ENCODE results near the gene UNK.

DNA sequence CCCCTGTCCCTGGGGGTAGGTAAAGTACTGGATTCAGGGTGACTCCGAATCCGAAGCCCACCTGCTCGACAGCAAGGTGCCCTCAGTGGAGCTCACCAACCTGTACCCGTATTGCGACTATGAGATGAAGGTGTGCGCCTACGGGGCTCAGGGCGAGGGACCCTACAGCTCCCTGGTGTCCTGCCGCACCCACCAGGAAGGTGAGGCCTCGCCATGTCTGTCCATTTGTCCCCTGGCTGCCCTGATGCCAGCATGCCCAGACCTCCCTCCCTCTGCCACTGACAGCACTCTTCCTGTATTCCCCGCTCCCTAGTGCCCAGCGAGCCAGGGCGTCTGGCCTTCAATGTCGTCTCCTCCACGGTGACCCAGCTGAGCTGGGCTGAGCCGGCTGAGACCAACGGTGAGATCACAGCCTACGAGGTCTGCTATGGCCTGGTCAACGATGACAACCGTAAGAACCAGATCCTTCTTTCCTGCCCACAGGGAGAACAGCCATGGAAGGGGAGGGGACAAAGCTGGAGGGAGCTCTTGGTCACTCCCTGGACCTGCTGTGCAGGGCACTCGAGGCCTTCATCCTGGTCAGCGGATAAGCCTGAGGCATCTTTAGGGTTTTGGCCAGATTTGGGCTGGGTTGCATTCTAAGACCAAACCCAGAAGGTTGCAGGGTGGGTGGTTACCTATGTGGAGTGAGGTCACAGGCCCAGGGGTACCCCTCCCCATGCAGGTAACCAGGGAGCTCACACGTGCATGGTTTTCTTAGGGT is 33.8 kb upstream of the UNK start:
- TF ChIP-seq POLR2AphosphoS5 (IDR thresholded peaks at IDR 0.05; ENCODE audit: low read depth, low read length) (no peak), CTCF (IDR thresholded peaks at IDR 0.05) (no peak), TCF7L2 (IDR thresholded peaks at IDR 0.05; ENCODE audit: low read depth, low read length) (no peak)
- TF ChIP-seq, protein P1, sequence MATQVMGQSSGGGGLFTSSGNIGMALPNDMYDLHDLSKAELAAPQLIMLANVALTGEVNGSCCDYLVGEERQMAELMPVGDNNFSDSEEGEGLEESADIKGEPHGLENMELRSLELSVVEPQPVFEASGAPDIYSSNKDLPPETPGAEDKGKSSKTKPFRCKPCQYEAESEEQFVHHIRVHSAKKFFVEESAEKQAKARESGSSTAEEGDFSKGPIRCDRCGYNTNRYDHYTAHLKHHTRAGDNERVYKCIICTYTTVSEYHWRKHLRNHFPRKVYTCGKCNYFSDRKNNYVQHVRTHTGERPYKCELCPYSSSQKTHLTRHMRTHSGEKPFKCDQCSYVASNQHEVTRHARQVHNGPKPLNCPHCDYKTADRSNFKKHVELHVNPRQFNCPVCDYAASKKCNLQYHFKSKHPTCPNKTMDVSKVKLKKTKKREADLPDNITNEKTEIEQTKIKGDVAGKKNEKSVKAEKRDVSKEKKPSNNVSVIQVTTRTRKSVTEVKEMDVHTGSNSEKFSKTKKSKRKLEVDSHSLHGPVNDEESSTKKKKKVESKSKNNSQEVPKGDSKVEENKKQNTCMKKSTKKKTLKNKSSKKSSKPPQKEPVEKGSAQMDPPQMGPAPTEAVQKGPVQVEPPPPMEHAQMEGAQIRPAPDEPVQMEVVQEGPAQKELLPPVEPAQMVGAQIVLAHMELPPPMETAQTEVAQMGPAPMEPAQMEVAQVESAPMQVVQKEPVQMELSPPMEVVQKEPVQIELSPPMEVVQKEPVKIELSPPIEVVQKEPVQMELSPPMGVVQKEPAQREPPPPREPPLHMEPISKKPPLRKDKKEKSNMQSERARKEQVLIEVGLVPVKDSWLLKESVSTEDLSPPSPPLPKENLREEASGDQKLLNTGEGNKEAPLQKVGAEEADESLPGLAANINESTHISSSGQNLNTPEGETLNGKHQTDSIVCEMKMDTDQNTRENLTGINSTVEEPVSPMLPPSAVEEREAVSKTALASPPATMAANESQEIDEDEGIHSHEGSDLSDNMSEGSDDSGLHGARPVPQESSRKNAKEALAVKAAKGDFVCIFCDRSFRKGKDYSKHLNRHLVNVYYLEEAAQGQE (IDR thresholded peaks at IDR 0.05; ENCODE audit: insufficient read depth in 1 of 2, low read depth in 2 of 2, low read length in 1 of 2), result no peak

Measured in Panc1 (cell line).